GM18511 (cell line): ENCODE results near the gene STYXL1.

Experiments
- ATAC-seq: cut with Tn5 transposase; IDR thresholded peaks from one replicate; pipeline ENCODE4 v1.9.1; 2021; ENCODE audit warnings: mild to moderate bottlenecking, moderate library complexity; ENCODE audit not compliant: unreplicated experiment

The STYXL1 gene

GRCh38 chr7:75981453-75982305, 66.1 kb downstream of the STYXL1 start:
- no peak for ATAC-seq

- ATAC-seq, result no peak
Observed at GRCh38 chr7:75981203-75981452, 66.7 kb downstream of the STYXL1 start.

GRCh38 chr7:75980430-75981202, 67.2 kb downstream of the STYXL1 start:
- no peak for ATAC-seq

- ATAC-seq, result no peak
Observed at GRCh38 chr7:75979759-75980429, 67.9 kb downstream of the STYXL1 start.

GRCh38 chr7:75977743-75978142, 70.1 kb downstream of the STYXL1 start:
- ATAC-seq, result no peak

GRCh38 chr7:75971961-75972763, 75.6 kb downstream of the STYXL1 start:
- ATAC-seq, result no peak

GRCh38 chr7:75971309-75971960, 76.4 kb downstream of the STYXL1 start:
- no peak for ATAC-seq

- ATAC-seq, result no peak
Observed at GRCh38 chr7:75969704-75970498, 77.9 kb downstream of the STYXL1 start.

GRCh38 chr7:75969182-75969581, 78.6 kb downstream of the STYXL1 start:
- no peak for ATAC-seq

GRCh38 chr7:75968561-75969001, 79.2 kb downstream of the STYXL1 start:
- no peak for ATAC-seq

- ATAC-seq, result no peak
Observed at GRCh38 chr7:75968012-75968411, 79.8 kb downstream of the STYXL1 start.

GRCh38 chr7:75967487-75967997, 80.3 kb downstream of the STYXL1 start:
- no peak for ATAC-seq

- no peak for ATAC-seq
Observed at GRCh38 chr7:75967055-75967454, 80.7 kb downstream of the STYXL1 start.

- ATAC-seq, result no peak
Observed at GRCh38 chr7:75966190-75966961, 81.4 kb downstream of the STYXL1 start.

GRCh38 chr7:75965617-75966016, 82.2 kb downstream of the STYXL1 start:
- no peak for ATAC-seq

- no peak for ATAC-seq
Observed at GRCh38 chr7:75963381-75963995, 84.3 kb downstream of the STYXL1 start.

GRCh38 chr7:75962607-75963380, 85.0 kb downstream of the STYXL1 start:
- ATAC-seq, result no peak
